Measurements from ENCODE around the gene COL18A1. TPM values are rescaled to one million over a fixed set of nuclear protein-coding genes. Genes with fewer than 3 reads are reported as not detected.

Gene COL18A1
- total RNA-seq, 1 experiment from 2014 or later, result 77.0 TPM

GRCh38 chr21:45457161-45457831 is 52.3 kb downstream of the COL18A1 start:
- BruUV-seq (replicated peaks), result no TSS peak
- peaks cover 25% of the 10 kb centered on the region for H3K4me1 ChIP-seq (ENCODE audit: insufficient read depth, low read length)
- H3K4me2 ChIP-seq (ENCODE audit: low read length), result no peak overlapping the region
- no peak overlapping the region for H2AFZ ChIP-seq (ENCODE audit: low read length)
- H3K79me2 ChIP-seq (ENCODE audit: low read length), result no peaks in the 10 kb centered on the region
- no peak overlapping the region for H3K9ac ChIP-seq (ENCODE audit: low read length)
- ChIA-PET CTCF (no interaction called here), POLR2A (ENCODE audit: unreplicated experiment) (no interaction called here)
- H3K9me3 ChIP-seq (ENCODE audit: low read length), result peaks cover 3% of the 10 kb centered on the region; the same call in 1 of the 2 replicates
- H3K36me3 ChIP-seq (ENCODE audit: low read depth, low read length), result 0 out of 2 replicates have a peak, but pooled peaks cover 7% of the 10 kb centered on the region
- 0 out of 2 replicates have a peak, but pooled peaks cover 6% of the 10 kb centered on the region for H4K20me1 ChIP-seq (ENCODE audit: low read length)
- DNase-seq (no peak), ATAC-seq (no peak)
- intact Hi-C loops (cut with micrococcal nuclease), result no loop called here
- H3F3A ChIP-seq (ENCODE audit: low read length, unreplicated experiment), result peaks cover 8% of the 10 kb centered on the region
- TF ChIP-seq CTCF (conservative IDR thresholded peaks at IDR 0.05; ENCODE audit: low read depth, low read length), result no peak
- no peak for TF ChIP-seq EZH2phosphoT487 (IDR thresholded peaks at IDR 0.05; ENCODE audit: borderline replicate concordance, low read length)
- no peak for TF ChIP-seq EZH2 (IDR thresholded peaks at IDR 0.05; ENCODE audit: low read length, unreplicated experiment)
- no peak overlapping the region for H3K4me3 ChIP-seq (ENCODE audit: low read length)
- H3K27ac ChIP-seq (ENCODE audit: low read length), result no peak overlapping the region
- no peaks in the 10 kb centered on the region for H3K9me2 ChIP-seq (replicated peaks; ENCODE audit: low read length)
- H3K27me3 ChIP-seq (ENCODE audit: low read length), result no peaks in the 10 kb centered on the region

DNA sequence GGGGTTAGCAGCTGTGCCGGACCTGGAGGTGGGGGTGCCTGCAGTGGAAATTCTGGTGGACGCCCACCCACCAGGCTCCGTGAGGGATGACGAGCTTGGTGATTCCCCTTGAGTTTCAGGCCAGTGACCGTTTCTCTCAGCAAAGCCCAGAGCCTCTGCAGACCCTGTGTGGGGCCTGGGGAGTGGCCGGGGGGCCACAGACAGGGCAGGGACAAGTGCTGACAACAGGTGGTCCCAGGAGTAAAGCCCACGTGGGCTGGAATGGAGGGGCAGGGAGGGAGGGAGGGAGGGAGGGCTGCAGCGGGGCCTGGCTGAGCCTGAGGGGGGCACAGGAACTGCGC is 52.8 kb downstream of the COL18A1 start:
- no peak for TF ChIP-seq EZH2 (IDR thresholded peaks at IDR 0.05; ENCODE audit: low read length, unreplicated experiment)
- no peak for TF ChIP-seq EZH2phosphoT487 (IDR thresholded peaks at IDR 0.05; ENCODE audit: borderline replicate concordance, low read length)
- TF ChIP-seq CTCF (conservative IDR thresholded peaks at IDR 0.05; ENCODE audit: low read depth, low read length), result no peak
- Histone ChIP-seq H3K9me2 (replicated peaks; ENCODE audit: low read length) (no peaks in the 10 kb centered on the region), H3F3A (ENCODE audit: low read length, unreplicated experiment) (peaks cover 3% of the 10 kb centered on the region), H3K36me3 (ENCODE audit: low read depth, low read length) (0 out of 2 replicates have a peak, but pooled peaks cover 7% of the 10 kb centered on the region), H3K9ac (ENCODE audit: low read length) (no peak overlapping the region), H2AFZ (ENCODE audit: low read length) (no peak overlapping the region), H4K20me1 (ENCODE audit: low read length) (0 out of 2 replicates have a peak, but pooled peaks cover 5% of the 10 kb centered on the region), H3K4me1 (ENCODE audit: insufficient read depth, low read length) (peaks cover 25% of the 10 kb centered on the region), H3K27me3 (ENCODE audit: low read length) (no peaks in the 10 kb centered on the region), H3K27ac (ENCODE audit: low read length) (no peak overlapping the region), H3K4me3 (ENCODE audit: low read length) (no peak overlapping the region), H3K4me2 (ENCODE audit: low read length) (no peak overlapping the region), H3K79me2 (ENCODE audit: low read length) (no peaks in the 10 kb centered on the region), H3K9me3 (ENCODE audit: low read length) (peaks cover 2% of the 10 kb centered on the region; the same call in 1 of the 2 replicates)
- CTCF ChIA-PET, result no interaction called here
- POLR2A ChIA-PET (ENCODE audit: unreplicated experiment), result no interaction called here
- DNase-seq (no peak), ATAC-seq (no peak)
- intact Hi-C loops (cut with micrococcal nuclease), result no loop called here
- no TSS peak for BruUV-seq (replicated peaks)
